HepG2 (cell line): ENCODE results near the gene ADGRB3. TPM values are rescaled to one million over a fixed set of nuclear protein-coding genes. Genes with fewer than 3 reads are reported as not detected.

ENCODE experiments used
- ATAC-seq: fragments of 200-7000 bp; cut with Tn5 transposase; 3 replicates; pipeline ENCODE4 v1.9.1; 2020; ENCODE audit warnings: mild to moderate bottlenecking, moderate library complexity
- BruUV-seq: library from RNA; stranded (reverse); fragments of 400-500 nt; replicated peaks from 2 replicates; lab custom pipeline; 2021; lab: Mats Ljungman, UMichigan
- CTCF ChIA-PET: fragments of 300-600 bp; formaldehyde crosslinking; extraction: SDS; loops from one replicate; lab custom pipeline; 2021; ENCODE audit warnings: low total read pairs, inconsistent platforms, low intra/inter-chr PET ratio; lab: Yijun Ruan, JAX
- POLR2A ChIA-PET: fragments of 350-600 bp; sonication (Branson Sonifier 250); formaldehyde crosslinking; loops from one replicate; lab custom pipeline; 2020; ENCODE audit warnings: antibody characterized with exemption, inconsistent platforms; lab: Yijun Ruan, JAX
- DNase-seq: peaks from one replicate; pipeline ENCODE4 v3.0.0-alpha.2; 2015; ENCODE audit warnings: low spot score
- FAIRE-seq: peaks from 3 replicates; lab custom pipeline; 2011; peaks lifted over from hg19 to GRCh38; lab: Jason Lieb, UNC
- H2AFZ ChIP-seq: one replicate; pipeline ENCODE4 v1.6.1; 2011; ENCODE audit warnings: low read length, inconsistent platforms
- H3K27ac ChIP-seq: fragments of 300-600 bp; 3 replicates; pipeline ENCODE4 v1.8.0; 2011; ENCODE audit warnings: mixed run types, mild to moderate bottlenecking, mixed read lengths, low read length, inconsistent platforms; ENCODE audit not compliant: insufficient read depth; ENCODE audit errors: extremely low read length
- H3K27me3 ChIP-seq, 2 experiments: fragments of 200-600 bp in 1 of 2; 2 replicates in 1 of 2; 3 replicates in 1 of 2; pipeline versions ENCODE4 v1.6.0 to v1.8.0; 2011; ENCODE audit warnings: low read length in 2 of 2, mild to moderate bottlenecking in 2 of 2, moderate library complexity in 2 of 2, inconsistent platforms in 1 of 2; ENCODE audit not compliant: insufficient read depth in 2 of 2, control insufficient read depth in 1 of 2
- H3K36me3 ChIP-seq, 2 experiments: fragments of 200-600 bp in 1 of 2; replicated peaks in 1 of 2; 2 replicates in 1 of 2; 3 replicates in 1 of 2; pipeline versions ENCODE4 v1.5.1 to v1.8.0; 2011; ENCODE audit warnings: low read length in 2 of 2, inconsistent platforms in 1 of 2; ENCODE audit not compliant: insufficient read depth in 2 of 2, control insufficient read depth in 1 of 2
- H3K4me1 ChIP-seq: 2 replicates; pipeline ENCODE4 v1.5.1; 2012; ENCODE audit warnings: low read length, inconsistent platforms; ENCODE audit not compliant: insufficient read depth
- H3K4me2 ChIP-seq: 2 replicates; pipeline ENCODE4 v1.6.0; 2011; ENCODE audit warnings: low read depth, low read length, inconsistent platforms
- H3K4me3 ChIP-seq, 3 experiments: fragments of 200-600 bp in 1 of 3; sonication (generic), shearing (Covaris generic) in 1 of 3; replicated peaks in 1 of 3; 2 replicates each; pipeline ENCODE4 v1.5.1; 2011 to 2016; ENCODE audit warnings: low read length in 3 of 3, inconsistent platforms in 2 of 3, low read depth in 2 of 3, mild to moderate bottlenecking in 2 of 3, control low read depth in 1 of 3, mixed read lengths in 1 of 3; ENCODE audit not compliant: insufficient read depth in 1 of 3
- H3K79me2 ChIP-seq: one replicate; pipeline ENCODE4 v1.6.1; 2011; ENCODE audit warnings: low read length, inconsistent platforms; ENCODE audit not compliant: insufficient read depth
- H3K9ac ChIP-seq: 2 replicates; pipeline ENCODE4 v1.6.0; 2011; ENCODE audit warnings: mild to moderate bottlenecking, low read depth, low read length, inconsistent platforms; ENCODE audit not compliant: insufficient read depth
- H3K9me3 ChIP-seq: 2 replicates; pipeline ENCODE4 v1.5.1; 2012; ENCODE audit warnings: mild to moderate bottlenecking, low read length
- H4K20me1 ChIP-seq: 2 replicates; pipeline ENCODE4 v1.6.0; 2011; ENCODE audit warnings: inconsistent platforms, mild to moderate bottlenecking, low read length, moderate library complexity; ENCODE audit not compliant: insufficient read depth
- AHR ChIP-seq: IDR thresholded peaks from 2 replicates; pipeline ENCODE4 v1.6.1; 2018; ENCODE audit warnings: missing genetic modification reagents, missing compliant biosample characterization
- ASH2L ChIP-seq: fragments of 300-600, 200-600 bp; sonication (generic); IDR thresholded peaks from 2 replicates; pipeline ENCODE4 v1.7.0; 2017; ENCODE audit warnings: low read depth, mild to moderate bottlenecking, moderate library complexity, mixed read lengths, low read length; ENCODE audit not compliant: insufficient read length
- BRF2 ChIP-seq: sonication (generic); formaldehyde crosslinking; IDR thresholded peaks from 2 replicates; pipeline ENCODE4 v1.8.1; 2022; ENCODE audit warnings: mild to moderate bottlenecking, missing genetic modification reagents
- NCOA2 ChIP-seq: sonication (generic); formaldehyde crosslinking; IDR thresholded peaks from 2 replicates; pipeline ENCODE4 v1.8.0; 2022; ENCODE audit warnings: inconsistent platforms
- NFRKB ChIP-seq: fragments of 450-650 bp; IDR thresholded peaks from 2 replicates; pipeline ENCODE4 v1.6.1; 2017
- NR2C2 ChIP-seq: sonication (generic); formaldehyde crosslinking; IDR thresholded peaks from 2 replicates; pipeline ENCODE4 v1.4.0; 2020; ENCODE audit warnings: missing genetic modification reagents, mild to moderate bottlenecking, moderate library complexity, borderline replicate concordance
- POGZ ChIP-seq: sonication (generic); formaldehyde crosslinking; IDR thresholded peaks from 2 replicates; pipeline ENCODE4 v1.4.0; 2020; ENCODE audit warnings: mild to moderate bottlenecking, missing genetic modification reagents
- ZNF777 ChIP-seq: sonication (generic); formaldehyde crosslinking; IDR thresholded peaks from 2 replicates; pipeline ENCODE4 v1.4.0; 2020; ENCODE audit warnings: missing genetic modification reagents
- WGBS: methylation state at CpG from one replicate; pipeline ENCODE4 v1.1.6; 2017; ENCODE audit warnings: low lambda C conversion rate; 5-methylcytosine and 5-hydroxymethylcytosine counted together
- in situ Hi-C: cut with HindIII; loops from 2 replicates; pipeline ENCODE4 v1.10.0; 2017; ENCODE audit warnings: low pct_unique_long_range_greater_than_20kb; ENCODE audit not compliant: extremely low pct_ligation_motif_present
- intact Hi-C: fragments of 100-400 bp; cut with micrococcal nuclease; formaldehyde crosslinking; loops from one replicate; pipeline ENCODE4 v1.10.0; 2022; ENCODE audit not compliant: unreplicated experiment
- polyA plus RNA-seq, 8 experiments: library from polyadenylated mRNA; depleted of rRNA in 3 of 8; stranded (reverse) in 7 of 8; unstranded in 1 of 8; fragments of >200 nt; fragmentation: Illumina TruSeq in 4 of 8; extraction: Trizol in 4 of 8; gene quantifications; 2 replicates each; pipeline versions ENCODE4 v1.2.1 to v1.2.3, GENCODE V29; 2011 to 2016; ENCODE audit warnings: low read depth in 4 of 8, missing spikeins in 1 of 8, mixed read lengths in 1 of 8; ENCODE audit not compliant: insufficient read depth in 1 of 8
- total RNA-seq, 5 experiments: library from RNA; depleted of rRNA; stranded (reverse); fragments of >200 nt; fragmentation: Illumina TruSeq; extraction: Trizol; gene quantifications; 2 replicates each; pipeline ENCODE4 v1.2.3, GENCODE V29; 2016; ENCODE audit warnings: low read depth in 1 of 5
- TF ChIP-seq, protein P1 (sequence below): sonication (generic); formaldehyde crosslinking; IDR thresholded peaks from 2 replicates; pipeline ENCODE4 v1.9.0; 2022; ENCODE audit warnings: missing genetic modification reagents, mild to moderate bottlenecking, borderline replicate concordance
- TF ChIP-seq, protein P2 (sequence below): sonication (generic); formaldehyde crosslinking; IDR thresholded peaks from 2 replicates; pipeline ENCODE4 v1.4.0; 2020; ENCODE audit warnings: missing genetic modification reagents

Gene ADGRB3
- total and polyA plus RNA-seq, 2 of the 13 experiments (the other 11 are each of a cell fraction or from before 2014, with no cell fraction given) = not detected

GRCh38 chr6:69368613-69369012 lies 733.5 kb downstream of the ADGRB3 start:
- no peaks in the 10 kb centered on the region; a peak in 1 of 5 replicates for H3K27me3 ChIP-seq
- DNase-seq (peak; percentile 4), ATAC-seq (no peak), FAIRE-seq (no peak)
- H3K27ac ChIP-seq = no peak overlapping the region
- H4K20me1 ChIP-seq = no peaks in the 10 kb centered on the region
- intact Hi-C loops (no loop called here), in situ Hi-C loops (no loop called here)
- no peaks in the 10 kb centered on the region for H3K9me3 ChIP-seq
- 0% methylated on average over 1 of the region's 1 CpG for WGBS
- no peak overlapping the region for H3K4me3 ChIP-seq
- H2AFZ ChIP-seq = no peak overlapping the region
- POLR2A ChIA-PET = no interaction called here
- no peak overlapping the region for H3K4me2 ChIP-seq
- CTCF ChIA-PET = no interaction called here
- H3K9ac ChIP-seq = no peak overlapping the region
- no peaks in the 10 kb centered on the region for H3K79me2 ChIP-seq
- no peaks in the 10 kb centered on the region for H3K36me3 ChIP-seq
- no TSS peak for BruUV-seq
- TF ChIP-seq NCOA2 (CRISPR knock-in tag) (no peak), ZNF777 (CRISPR knock-in tag) (no peak), NR2C2 (CRISPR knock-in tag) (no peak), ASH2L (no peak), POGZ (CRISPR knock-in tag) (no peak), NFRKB (no peak), AHR (CRISPR knock-in tag) (no peak), BRF2 (no peak)
- TF ChIP-seq, protein P1, sequence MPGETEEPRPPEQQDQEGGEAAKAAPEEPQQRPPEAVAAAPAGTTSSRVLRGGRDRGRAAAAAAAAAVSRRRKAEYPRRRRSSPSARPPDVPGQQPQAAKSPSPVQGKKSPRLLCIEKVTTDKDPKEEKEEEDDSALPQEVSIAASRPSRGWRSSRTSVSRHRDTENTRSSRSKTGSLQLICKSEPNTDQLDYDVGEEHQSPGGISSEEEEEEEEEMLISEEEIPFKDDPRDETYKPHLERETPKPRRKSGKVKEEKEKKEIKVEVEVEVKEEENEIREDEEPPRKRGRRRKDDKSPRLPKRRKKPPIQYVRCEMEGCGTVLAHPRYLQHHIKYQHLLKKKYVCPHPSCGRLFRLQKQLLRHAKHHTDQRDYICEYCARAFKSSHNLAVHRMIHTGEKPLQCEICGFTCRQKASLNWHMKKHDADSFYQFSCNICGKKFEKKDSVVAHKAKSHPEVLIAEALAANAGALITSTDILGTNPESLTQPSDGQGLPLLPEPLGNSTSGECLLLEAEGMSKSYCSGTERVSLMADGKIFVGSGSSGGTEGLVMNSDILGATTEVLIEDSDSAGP (CRISPR knock-in tag) = no peak
- TF ChIP-seq, protein P2, sequence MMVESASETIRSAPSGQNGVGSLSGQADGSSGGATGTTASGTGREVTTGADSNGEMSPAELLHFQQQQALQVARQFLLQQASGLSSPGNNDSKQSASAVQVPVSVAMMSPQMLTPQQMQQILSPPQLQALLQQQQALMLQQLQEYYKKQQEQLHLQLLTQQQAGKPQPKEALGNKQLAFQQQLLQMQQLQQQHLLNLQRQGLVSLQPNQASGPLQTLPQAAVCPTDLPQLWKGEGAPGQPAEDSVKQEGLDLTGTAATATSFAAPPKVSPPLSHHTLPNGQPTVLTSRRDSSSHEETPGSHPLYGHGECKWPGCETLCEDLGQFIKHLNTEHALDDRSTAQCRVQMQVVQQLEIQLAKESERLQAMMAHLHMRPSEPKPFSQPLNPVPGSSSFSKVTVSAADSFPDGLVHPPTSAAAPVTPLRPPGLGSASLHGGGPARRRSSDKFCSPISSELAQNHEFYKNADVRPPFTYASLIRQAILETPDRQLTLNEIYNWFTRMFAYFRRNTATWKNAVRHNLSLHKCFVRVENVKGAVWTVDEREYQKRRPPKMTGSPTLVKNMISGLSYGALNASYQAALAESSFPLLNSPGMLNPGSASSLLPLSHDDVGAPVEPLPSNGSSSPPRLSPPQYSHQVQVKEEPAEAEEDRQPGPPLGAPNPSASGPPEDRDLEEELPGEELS (CRISPR knock-in tag) = no peak
- H3K4me1 ChIP-seq = no peaks in the 10 kb centered on the region
